Immature natural killer cell (primary cell): ENCODE data around the gene HNRNPU. TPM values are rescaled to one million over a fixed set of nuclear protein-coding genes. Genes with fewer than 3 reads are reported as not detected.
A peak's percentile ranks its signal among the peaks of the same experiment; 100 is the strongest.

Experiments
- DNase-seq, 3 donors: peaks; one replicate each; pipeline ENCODE4 v3.0.0; 2022; ENCODE audit warnings: mixed read lengths in 1 of 3
- H3K27ac Mint-ChIP-seq, 6 donors: one replicate each; pipeline ENCODE4 v1.8.0; 2020; ENCODE audit warnings: mixed read lengths in 6 of 6, mild to moderate bottlenecking in 5 of 6, inconsistent platforms in 4 of 6, moderate library complexity in 3 of 6
- H3K27me3 Mint-ChIP-seq, 3 donors: one replicate each; pipeline ENCODE4 v1.8.0; 2020 to 2021; ENCODE audit warnings: low read depth in 3 of 3, mild to moderate bottlenecking in 3 of 3, mixed read lengths in 3 of 3, moderate library complexity in 3 of 3, inconsistent platforms in 1 of 3
- H3K36me3 Mint-ChIP-seq, 3 donors: one replicate each; pipeline ENCODE4 v1.8.0; 2020; ENCODE audit warnings: mixed read lengths in 3 of 3, inconsistent platforms in 2 of 3, mild to moderate bottlenecking in 2 of 3
- H3K4me1 Mint-ChIP-seq, 2 donors: one replicate each; pipeline ENCODE4 v1.8.0; 2020; ENCODE audit warnings: inconsistent platforms in 2 of 2, mild to moderate bottlenecking in 2 of 2, mixed read lengths in 2 of 2, moderate library complexity in 1 of 2
- H3K4me3 Mint-ChIP-seq, 5 donors: one replicate each; pipeline ENCODE4 v1.8.0; 2020; ENCODE audit warnings: mild to moderate bottlenecking in 5 of 5, mixed read lengths in 5 of 5, inconsistent platforms in 3 of 5, moderate library complexity in 3 of 5
- H3K9me3 Mint-ChIP-seq, 6 donors: one replicate each; pipeline ENCODE4 v1.8.0; 2020; ENCODE audit warnings: mild to moderate bottlenecking in 6 of 6, mixed read lengths in 6 of 6, inconsistent platforms in 4 of 6, moderate library complexity in 3 of 6
- polyA plus RNA-seq, 3 donors: library from polyadenylated mRNA; unstranded; fragments of 300-500 nt; fragmentation: Illumina TruSeq; gene quantifications; one replicate each; pipeline ENCODE4 v1.2.3, GENCODE V29; 2021

Gene HNRNPU
- polyA plus RNA-seq, 3 donors from 2014 or later = 110 to 398 (median 137) TPM

GRCh38 chr1:244869950-244870349 lies 5.6 kb upstream of the HNRNPU start:
- no peak for DNase-seq
- peak overlapping the region; percentile 78 to 92 (median 90) for H3K27ac Mint-ChIP-seq
- H3K4me1 Mint-ChIP-seq = peaks cover 34 to 39% of the 10 kb centered on the region in 2 donors
- no peaks in the 10 kb centered on the region for H3K9me3 Mint-ChIP-seq
- peak overlapping the region in 4 of 5 donors; percentile 59 to 85 (median 74) for H3K4me3 Mint-ChIP-seq
- H3K36me3 Mint-ChIP-seq = no peaks in the 10 kb centered on the region
- H3K27me3 Mint-ChIP-seq = peaks cover 3 to 5% (median 4%) of the 10 kb centered on the region in 3 donors

- Mint-ChIP-seq H3K9me3 (no peaks in the 10 kb centered on the region), H3K36me3 (no peaks in the 10 kb centered on the region), H3K4me3 (peak overlapping the region in 4 of 5 donors; percentile 49 to 85 (median 70)), H3K27me3 (peaks cover 6 to 11% (median 8%) of the 10 kb centered on the region in 3 donors), H3K4me1 (peaks cover 38 to 43% of the 10 kb centered on the region in 2 donors), H3K27ac (peak overlapping the region; percentile 85 to 92 (median 90))
- DNase-seq = no peak
Observed at GRCh38 chr1:244869364-244869827, 5.1 kb upstream of the HNRNPU start.

- Mint-ChIP-seq H3K4me3 (peak overlapping the region in 2 of 5 donors; percentile 23 to 49), H3K27ac (peak overlapping the region; percentile 3 to 91 (median 86)), H3K27me3 (peaks cover 13 to 18% (median 15%) of the 10 kb centered on the region in 3 donors), H3K36me3 (no peaks in the 10 kb centered on the region), H3K9me3 (no peaks in the 10 kb centered on the region), H3K4me1 (peaks cover 38 to 43% of the 10 kb centered on the region in 2 donors)
- DNase-seq = no peak
Observed at GRCh38 chr1:244868484-244869363, 4.4 kb upstream of the HNRNPU start.

GRCh38 chr1:244866355-244866754 lies 2.0 kb upstream of the HNRNPU start:
- DNase-seq = no peak
- Mint-ChIP-seq H3K4me1 (peaks cover 49 to 58% of the 10 kb centered on the region in 2 donors), H3K4me3 (peak overlapping the region in 2 of 5 donors; percentile 18 to 32), H3K36me3 (peaks cover 0 to 7% (median 3%) of the 10 kb centered on the region in 3 donors), H3K27ac (peak overlapping the region in 5 of 6 donors; percentile 41 to 98 (median 95)), H3K9me3 (no peaks in the 10 kb centered on the region), H3K27me3 (peaks cover 30 to 38% (median 34%) of the 10 kb centered on the region in 3 donors)

DNA sequence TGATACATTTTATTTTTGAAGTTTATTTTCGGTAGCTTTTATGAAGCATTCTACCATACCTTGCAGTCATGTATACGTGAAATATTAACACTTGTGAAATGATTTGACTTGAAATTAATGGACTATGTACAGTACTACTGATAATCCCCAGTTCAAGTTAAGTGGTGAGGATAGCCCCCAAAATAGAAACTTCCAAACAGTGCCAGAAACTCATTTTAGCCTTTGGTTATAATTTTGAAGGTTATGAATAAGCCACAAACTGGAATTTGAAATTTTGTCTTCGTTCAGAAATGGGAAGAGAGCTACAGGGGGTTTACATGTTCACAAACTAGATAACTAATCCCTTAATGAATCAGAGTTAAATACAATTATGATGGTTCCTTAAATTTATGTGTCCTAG lies 1.5 kb upstream of the HNRNPU start:
- Mint-ChIP-seq H3K27ac (peak overlapping the region; percentile 95 to 98 (median 98)), H3K4me3 (peak overlapping the region in 2 of 5 donors; percentile 92), H3K36me3 (peaks cover 0 to 10% (median 6%) of the 10 kb centered on the region in 3 donors), H3K4me1 (peaks cover 54 to 63% of the 10 kb centered on the region in 2 donors), H3K27me3 (peaks cover 30 to 40% (median 37%) of the 10 kb centered on the region in 3 donors), H3K9me3 (no peaks in the 10 kb centered on the region)
- no peak for DNase-seq

GRCh38 chr1:244865028-244865371 lies 657 bp upstream of the HNRNPU start:
- Mint-ChIP-seq H3K27ac (peak overlapping the region; percentile 95 to 98 (median 98)), H3K4me1 (peaks cover 56 to 67% of the 10 kb centered on the region in 2 donors), H3K9me3 (no peaks in the 10 kb centered on the region), H3K36me3 (peaks cover 7 to 13% (median 13%) of the 10 kb centered on the region in 3 donors), H3K4me3 (peak overlapping the region; percentile 92 to 95 (median 92)), H3K27me3 (peaks cover 30 to 40% (median 40%) of the 10 kb centered on the region in 3 donors)
- DNase-seq = no peak

DNA sequence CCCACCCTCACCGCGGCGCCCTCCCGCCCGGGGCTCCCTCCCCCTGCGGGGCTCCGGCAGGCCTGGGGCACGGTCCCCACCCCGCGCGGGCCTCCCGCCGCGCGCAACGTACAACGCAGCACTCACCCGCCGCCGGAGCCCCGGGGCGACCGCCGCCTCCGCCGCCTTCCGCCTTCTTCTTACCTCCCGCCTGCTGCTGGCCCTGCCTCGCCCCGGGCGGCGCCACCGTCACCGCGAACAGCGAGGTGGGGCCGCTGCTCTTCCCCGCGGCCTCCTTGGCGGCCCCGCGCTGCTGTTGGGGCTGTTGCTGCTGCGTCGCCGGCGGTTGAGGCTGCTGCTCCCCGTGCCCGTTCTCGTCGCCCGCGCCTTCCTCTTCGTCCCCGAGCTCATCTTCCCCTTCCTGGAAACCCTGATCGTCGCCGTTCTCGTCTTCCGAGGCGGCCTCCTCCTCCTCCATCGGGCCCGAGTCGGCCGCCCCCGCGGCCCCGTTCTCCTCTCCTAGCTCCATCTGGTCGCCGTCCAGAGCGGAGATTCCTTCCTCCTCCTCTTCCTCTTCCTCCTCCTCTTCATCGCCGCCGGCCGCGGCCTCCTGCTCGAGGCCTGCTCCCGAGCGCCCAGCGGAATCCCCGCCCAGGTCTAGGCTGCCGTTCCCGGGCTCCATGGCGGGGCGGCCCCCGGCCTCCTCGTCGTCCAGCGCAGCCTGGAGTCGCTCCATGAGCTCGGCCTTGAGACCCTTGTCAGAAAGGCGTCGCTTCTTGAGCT lies 671 bp downstream of the HNRNPU start:
- Mint-ChIP-seq H3K27me3 (peaks cover 30 to 40% (median 39%) of the 10 kb centered on the region in 3 donors), H3K36me3 (peaks cover 9 to 19% (median 19%) of the 10 kb centered on the region in 3 donors), H3K4me1 (peaks cover 52 to 67% of the 10 kb centered on the region in 2 donors), H3K4me3 (peak overlapping the region; percentile 92 to 96 (median 92)), H3K27ac (peak overlapping the region; percentile 95 to 99 (median 98)), H3K9me3 (no peaks in the 10 kb centered on the region)
- DNase-seq = no peak

GRCh38 chr1:244862699-244863490 lies 1.4 kb downstream of the HNRNPU start:
- peak overlapping the region; percentile 87 to 96 (median 92) for H3K4me3 Mint-ChIP-seq
- peaks cover 30 to 39% (median 38%) of the 10 kb centered on the region in 3 donors for H3K27me3 Mint-ChIP-seq
- H3K27ac Mint-ChIP-seq = peak overlapping the region; percentile 94 to 99 (median 98)
- H3K36me3 Mint-ChIP-seq = peaks cover 16 to 27% (median 22%) of the 10 kb centered on the region in 3 donors
- DNase-seq = peak; percentile 91 to 95 (median 94)
- H3K9me3 Mint-ChIP-seq = no peaks in the 10 kb centered on the region
- peaks cover 56 to 74% of the 10 kb centered on the region in 2 donors for H3K4me1 Mint-ChIP-seq

DNA sequence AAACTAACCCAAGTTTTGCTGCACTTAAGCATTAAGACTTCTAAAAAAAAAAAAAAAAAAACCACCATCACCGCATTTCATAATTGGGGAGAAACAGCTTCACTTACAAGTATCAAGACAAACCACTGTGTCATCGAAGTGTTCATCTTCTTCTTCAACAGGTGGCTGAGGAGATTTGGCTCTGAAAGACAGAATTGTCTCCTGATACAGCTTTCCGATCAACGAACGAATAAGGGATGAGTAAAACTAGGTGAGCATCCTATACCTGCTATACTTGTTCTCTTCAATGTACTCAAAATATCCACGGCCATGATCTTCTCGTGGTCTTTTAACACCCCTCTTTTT lies 2.0 kb downstream of the HNRNPU start:
- H3K4me3 Mint-ChIP-seq = peak overlapping the region; percentile 87 to 96 (median 92)
- no peaks in the 10 kb centered on the region for H3K9me3 Mint-ChIP-seq
- peaks cover 21 to 32% (median 28%) of the 10 kb centered on the region in 3 donors for H3K36me3 Mint-ChIP-seq
- DNase-seq = peak in 2 of 3 donors; percentile 67
- peaks cover 60 to 79% of the 10 kb centered on the region in 2 donors for H3K4me1 Mint-ChIP-seq
- H3K27ac Mint-ChIP-seq = peak overlapping the region; percentile 92 to 99 (median 98)
- H3K27me3 Mint-ChIP-seq = peaks cover 30 to 41% (median 39%) of the 10 kb centered on the region in 3 donors

- H3K27me3 Mint-ChIP-seq = peaks cover 32 to 41% (median 39%) of the 10 kb centered on the region in 3 donors
- peak; percentile 13 to 41 (median 27) for DNase-seq
- peak overlapping the region; percentile 86 to 99 (median 96) for H3K27ac Mint-ChIP-seq
- H3K9me3 Mint-ChIP-seq = no peaks in the 10 kb centered on the region
- peaks cover 61 to 81% of the 10 kb centered on the region in 2 donors for H3K4me1 Mint-ChIP-seq
- peaks cover 24 to 39% (median 34%) of the 10 kb centered on the region in 3 donors for H3K36me3 Mint-ChIP-seq
- H3K4me3 Mint-ChIP-seq = peak overlapping the region; percentile 79 to 96 (median 92)
Observed at GRCh38 chr1:244861683-244862082, 2.7 kb downstream of the HNRNPU start.

DNA sequence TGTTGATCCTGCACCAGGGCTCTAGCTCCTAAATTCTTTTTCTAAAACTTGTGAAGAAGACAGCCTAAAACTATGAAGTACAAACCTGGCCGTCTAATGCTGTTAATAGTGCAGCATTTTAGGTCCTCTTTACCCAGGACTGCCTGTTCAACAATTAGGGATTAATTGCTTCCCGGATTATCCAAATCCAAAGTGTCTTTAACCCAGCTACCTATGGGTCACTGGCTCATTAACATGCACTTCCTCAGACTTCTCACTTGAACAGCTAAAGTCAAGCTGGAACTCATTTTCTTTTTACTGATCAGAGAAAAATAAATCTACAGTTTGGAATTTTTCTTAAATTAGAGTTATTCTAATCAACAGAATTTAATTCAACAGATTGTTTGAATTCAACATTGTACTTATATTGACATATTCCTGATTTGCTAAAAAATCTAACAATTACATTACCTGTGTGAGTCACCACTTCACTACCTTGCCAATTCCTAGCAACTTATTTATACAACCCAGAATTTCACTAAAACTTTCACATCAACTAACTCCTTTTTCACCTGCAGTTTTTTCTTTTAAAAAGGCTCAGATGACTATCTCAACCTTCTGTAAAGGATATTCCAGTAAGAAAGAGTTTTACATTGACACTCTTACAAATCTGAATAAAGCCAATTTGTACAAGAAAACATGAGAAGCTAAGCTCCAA lies 3.3 kb downstream of the HNRNPU start:
- Mint-ChIP-seq H3K4me1 (peaks cover 64 to 81% of the 10 kb centered on the region in 2 donors), H3K9me3 (no peaks in the 10 kb centered on the region), H3K4me3 (peak overlapping the region; percentile 79 to 96 (median 92)), H3K27me3 (peaks cover 32 to 43% (median 39%) of the 10 kb centered on the region in 3 donors), H3K36me3 (peaks cover 29 to 44% (median 40%) of the 10 kb centered on the region in 3 donors), H3K27ac (peak overlapping the region; percentile 86 to 99 (median 96))
- DNase-seq = no peak

- DNase-seq = no peak
- Mint-ChIP-seq H3K9me3 (no peaks in the 10 kb centered on the region), H3K4me3 (peak overlapping the region; percentile 24 to 96 (median 87)), H3K27me3 (peaks cover 30 to 45% (median 36%) of the 10 kb centered on the region in 3 donors), H3K4me1 (peaks cover 68 to 82% of the 10 kb centered on the region in 2 donors), H3K27ac (peak overlapping the region; percentile 71 to 99 (median 96)), H3K36me3 (peaks cover 38 to 54% (median 50%) of the 10 kb centered on the region in 3 donors)
Observed at GRCh38 chr1:244860078-244860477, 4.3 kb downstream of the HNRNPU start.
